Fibroblast of mammary gland (primary cell): ENCODE data around the gene BRD8.
A peak's percentile ranks its signal among the peaks of the same experiment; 100 is the strongest.

Source experiments
- DNase-seq: peaks from one replicate; pipeline ENCODE4 v3.0.0-alpha.2; 2010; ENCODE audit warnings: low read depth
- H3K4me3 ChIP-seq: 2 replicates; pipeline ENCODE4 v1.5.1; 2011; ENCODE audit warnings: low read depth, mild to moderate bottlenecking, low read length, moderate library complexity; ENCODE audit not compliant: control insufficient read depth
- CTCF ChIP-seq: conservative IDR thresholded peaks from 2 replicates; pipeline ENCODE4 v1.5.1; 2011; ENCODE audit warnings: low read depth, low read length, inconsistent platforms; ENCODE audit not compliant: control insufficient read depth, insufficient read depth

Gene BRD8, protein sequence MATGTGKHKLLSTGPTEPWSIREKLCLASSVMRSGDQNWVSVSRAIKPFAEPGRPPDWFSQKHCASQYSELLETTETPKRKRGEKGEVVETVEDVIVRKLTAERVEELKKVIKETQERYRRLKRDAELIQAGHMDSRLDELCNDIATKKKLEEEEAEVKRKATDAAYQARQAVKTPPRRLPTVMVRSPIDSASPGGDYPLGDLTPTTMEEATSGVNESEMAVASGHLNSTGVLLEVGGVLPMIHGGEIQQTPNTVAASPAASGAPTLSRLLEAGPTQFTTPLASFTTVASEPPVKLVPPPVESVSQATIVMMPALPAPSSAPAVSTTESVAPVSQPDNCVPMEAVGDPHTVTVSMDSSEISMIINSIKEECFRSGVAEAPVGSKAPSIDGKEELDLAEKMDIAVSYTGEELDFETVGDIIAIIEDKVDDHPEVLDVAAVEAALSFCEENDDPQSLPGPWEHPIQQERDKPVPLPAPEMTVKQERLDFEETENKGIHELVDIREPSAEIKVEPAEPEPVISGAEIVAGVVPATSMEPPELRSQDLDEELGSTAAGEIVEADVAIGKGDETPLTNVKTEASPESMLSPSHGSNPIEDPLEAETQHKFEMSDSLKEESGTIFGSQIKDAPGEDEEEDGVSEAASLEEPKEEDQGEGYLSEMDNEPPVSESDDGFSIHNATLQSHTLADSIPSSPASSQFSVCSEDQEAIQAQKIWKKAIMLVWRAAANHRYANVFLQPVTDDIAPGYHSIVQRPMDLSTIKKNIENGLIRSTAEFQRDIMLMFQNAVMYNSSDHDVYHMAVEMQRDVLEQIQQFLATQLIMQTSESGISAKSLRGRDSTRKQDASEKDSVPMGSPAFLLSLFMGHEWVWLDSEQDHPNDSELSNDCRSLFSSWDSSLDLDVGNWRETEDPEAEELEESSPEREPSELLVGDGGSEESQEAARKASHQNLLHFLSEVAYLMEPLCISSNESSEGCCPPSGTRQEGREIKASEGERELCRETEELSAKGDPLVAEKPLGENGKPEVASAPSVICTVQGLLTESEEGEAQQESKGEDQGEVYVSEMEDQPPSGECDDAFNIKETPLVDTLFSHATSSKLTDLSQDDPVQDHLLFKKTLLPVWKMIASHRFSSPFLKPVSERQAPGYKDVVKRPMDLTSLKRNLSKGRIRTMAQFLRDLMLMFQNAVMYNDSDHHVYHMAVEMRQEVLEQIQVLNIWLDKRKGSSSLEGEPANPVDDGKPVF

DNA sequence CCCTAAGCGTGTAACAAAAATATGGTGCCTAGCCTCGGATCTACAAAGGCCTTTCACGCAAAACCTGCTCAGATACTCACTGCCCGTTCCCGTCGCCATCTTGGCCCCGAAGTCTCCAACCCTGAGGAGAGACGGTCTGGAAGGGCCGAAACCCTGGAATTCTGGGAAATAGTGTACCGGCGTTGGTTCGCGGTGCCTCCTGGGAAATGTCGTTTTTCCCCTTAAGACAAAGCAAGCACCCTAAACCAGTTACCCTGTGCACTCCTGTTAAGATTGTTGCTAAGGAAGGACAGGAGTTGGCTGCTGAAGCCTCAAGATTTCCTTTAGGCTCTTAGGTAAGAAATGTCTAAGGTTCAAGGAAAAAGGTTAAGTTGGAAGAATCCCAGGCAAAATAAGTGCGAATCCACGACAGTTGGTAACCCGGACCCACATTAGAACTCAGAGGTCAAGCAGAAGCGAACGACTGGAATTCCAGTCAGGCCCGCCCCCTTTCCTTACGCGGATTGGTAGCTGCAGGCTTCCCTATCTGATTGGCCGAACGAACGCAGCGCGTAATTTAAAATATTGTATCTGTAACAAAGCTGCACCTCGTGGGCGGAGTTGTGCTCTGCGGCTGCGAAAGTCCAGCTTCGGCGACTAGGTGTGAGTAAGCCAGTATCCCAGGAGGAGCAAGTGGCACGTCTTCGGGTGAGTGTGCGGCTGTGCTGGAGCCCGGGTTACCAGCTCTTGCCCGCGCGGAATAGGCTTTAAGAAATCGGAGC, at the start of gene BRD8, which contains the start of gene KIF20A:
Gene BRD8 (minus strand): TSS at position 115 of the 761 bp plus-strand sequence. CDS start 16 bp downstream, at position 99.
Gene KIF20A (plus strand): TSS at position 597 of the 761 bp plus-strand sequence. CDS start 569 bp downstream, outside the sequence.
- TF ChIP-seq CTCF, result no peak
- H3K4me3 ChIP-seq, result peak within 1 kb of the TSS; percentile 94

DNA sequence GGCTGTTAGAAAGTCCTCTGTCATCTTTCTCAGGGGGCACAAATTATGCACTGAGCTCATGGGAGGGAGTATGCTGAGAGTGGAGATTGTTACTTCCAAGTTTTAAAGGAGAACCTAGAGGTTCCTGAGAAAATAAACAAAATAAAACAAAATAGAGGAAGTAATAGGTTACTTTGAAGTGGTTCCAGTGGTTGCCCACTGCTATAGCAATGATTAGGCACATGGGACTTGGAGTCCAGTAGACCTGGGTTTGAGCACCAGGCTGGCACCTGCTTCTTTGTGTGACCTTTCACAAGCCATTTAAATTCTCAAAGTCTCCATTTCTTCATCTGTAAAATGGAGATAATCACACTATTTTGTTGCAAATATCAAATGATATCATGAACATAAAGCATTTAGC, 48.5 kb upstream of the BRD8 start:
- no peak for DNase-seq
- TF ChIP-seq CTCF, result no peak
- H3K4me3 ChIP-seq, result no peak overlapping the region

More for the DNA sequence above, at the start of gene BRD8, which contains the start of gene KIF20A:
- DNase-seq, result peak; percentile 96

DNA sequence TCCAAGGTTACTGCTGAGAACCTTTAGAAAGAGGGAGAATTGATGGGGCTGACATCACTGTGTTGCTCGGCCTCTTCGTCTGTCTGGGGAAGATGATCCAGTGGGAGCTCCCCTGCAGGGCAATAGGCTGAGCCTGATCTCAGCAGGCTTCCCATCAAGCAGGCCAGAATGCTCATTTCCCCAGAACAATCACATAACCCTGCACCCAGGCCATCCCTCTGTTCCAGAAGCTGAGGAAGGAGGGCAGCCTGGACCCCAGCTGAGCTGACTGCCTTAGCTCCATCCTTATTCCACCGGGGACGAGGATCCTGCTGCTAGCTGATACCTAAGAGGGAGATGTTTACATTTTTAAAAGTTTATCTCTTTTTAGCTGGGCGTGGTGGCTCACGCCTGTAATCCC, 46.3 kb upstream of the BRD8 start:
- H3K4me3 ChIP-seq, result no peak overlapping the region
- TF ChIP-seq CTCF, result no peak
- no peak for DNase-seq

GRCh38 chr5:138223532-138223931, 45.1 kb upstream of the BRD8 start:
- no peak overlapping the region for H3K4me3 ChIP-seq
- no peak for DNase-seq
- TF ChIP-seq CTCF, result no peak

- H3K4me3 ChIP-seq, result no peak overlapping the region
- TF ChIP-seq CTCF, result no peak
- DNase-seq, result no peak
Observed at GRCh38 chr5:138216799-138217198, 38.4 kb upstream of the BRD8 start.
